GM23248 (cell line): Measurements from ENCODE around the gene TSPAN8.

Experiments
- EZH2 ChIP-seq: fragments of 200-600 bp; sonication (generic); IDR thresholded peaks from 2 replicates; pipeline ENCODE4 v1.6.1; 2018; ENCODE audit warnings: antibody characterized with exemption, mild to moderate bottlenecking; ENCODE audit not compliant: insufficient read depth, poor library complexity, severe bottlenecking
- EZH2phosphoT487 ChIP-seq: fragments of 200-600 bp; sonication (generic); IDR thresholded peaks from 2 replicates; pipeline ENCODE4 v1.6.1; 2018; ENCODE audit warnings: antibody characterized with exemption, moderate library complexity, mild to moderate bottlenecking, low read depth; ENCODE audit not compliant: insufficient read depth

DNA sequence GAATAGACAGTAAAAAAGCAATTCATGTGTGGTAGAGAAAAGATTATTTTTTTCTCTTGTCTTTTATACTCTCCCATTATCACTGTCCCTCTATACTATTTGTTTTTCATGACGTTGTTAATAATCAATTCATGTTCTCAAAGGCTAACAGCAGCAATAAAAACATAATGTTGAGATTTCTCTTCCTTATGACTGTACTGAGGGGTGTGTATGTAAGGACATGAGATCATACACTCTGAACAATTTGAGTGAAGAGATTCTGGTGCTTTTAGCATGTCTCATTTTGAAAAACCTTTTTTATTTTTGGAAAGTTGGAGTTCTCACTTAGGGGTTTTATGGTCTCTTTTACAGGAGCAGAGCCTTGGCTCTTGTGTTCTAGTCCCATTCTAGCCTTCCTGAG is 3.8 kb upstream of the TSPAN8 start:
- TF ChIP-seq EZH2phosphoT487: no peak
- no peak for TF ChIP-seq EZH2
